Skeletal muscle satellite cell (primary cell): ENCODE results near the gene PARK7.

Experiments
- H3K27me3 ChIP-seq: 2 replicates; pipeline ENCODE4 v1.7.0; 2013; ENCODE audit warnings: low read length; ENCODE audit not compliant: control insufficient read depth, insufficient read depth
- H3K36me3 ChIP-seq: 2 replicates; pipeline ENCODE4 v1.7.0; 2013; ENCODE audit warnings: mild to moderate bottlenecking, control low read depth, low read length; ENCODE audit not compliant: insufficient read depth
- H3K4me1 ChIP-seq: 2 replicates; pipeline ENCODE4 v1.7.0; 2013; ENCODE audit warnings: low read length; ENCODE audit not compliant: control insufficient read depth, insufficient read depth
- H3K4me2 ChIP-seq: 2 replicates; pipeline ENCODE4 v1.7.0; 2013; ENCODE audit warnings: mild to moderate bottlenecking, low read length
- H3K4me3 ChIP-seq: 2 replicates; pipeline ENCODE4 v1.7.0; 2013; ENCODE audit warnings: low read length
- H3K9ac ChIP-seq: 2 replicates; pipeline ENCODE4 v1.7.0; 2013; ENCODE audit warnings: mild to moderate bottlenecking, low read depth, low read length, moderate library complexity
- H3K9me3 ChIP-seq: replicated peaks from 2 replicates; pipeline ENCODE4 v1.7.0; 2013; ENCODE audit warnings: mild to moderate bottlenecking, control low read depth, low read length

The PARK7 gene

DNA sequence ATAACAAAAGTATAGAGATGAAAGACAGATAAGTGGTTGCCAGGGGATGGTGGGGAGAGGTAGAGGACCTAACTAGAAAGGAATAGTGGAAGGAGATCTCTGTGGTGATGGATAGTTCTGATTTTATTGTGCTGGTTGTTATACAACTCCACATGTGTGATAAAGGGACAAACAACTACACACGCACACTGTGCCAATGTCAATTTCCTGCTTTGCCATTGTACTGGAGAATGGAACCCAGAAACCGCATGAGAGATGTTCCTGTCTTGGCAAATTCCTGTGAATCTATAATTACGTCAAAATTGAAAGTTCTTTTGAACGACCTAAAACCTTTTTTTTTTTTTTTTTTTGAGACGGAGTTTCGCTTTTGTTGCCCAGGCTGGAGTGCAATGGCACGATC lies 31.9 kb upstream of the PARK7 start:
- Histone ChIP-seq H3K9ac (no peak overlapping the region), H3K27me3 (peaks cover 34% of the 10 kb centered on the region), H3K4me3 (no peak overlapping the region), H3K4me2 (no peak overlapping the region), H3K4me1 (no peaks in the 10 kb centered on the region), H3K9me3 (no peaks in the 10 kb centered on the region), H3K36me3 (no peaks in the 10 kb centered on the region)

DNA sequence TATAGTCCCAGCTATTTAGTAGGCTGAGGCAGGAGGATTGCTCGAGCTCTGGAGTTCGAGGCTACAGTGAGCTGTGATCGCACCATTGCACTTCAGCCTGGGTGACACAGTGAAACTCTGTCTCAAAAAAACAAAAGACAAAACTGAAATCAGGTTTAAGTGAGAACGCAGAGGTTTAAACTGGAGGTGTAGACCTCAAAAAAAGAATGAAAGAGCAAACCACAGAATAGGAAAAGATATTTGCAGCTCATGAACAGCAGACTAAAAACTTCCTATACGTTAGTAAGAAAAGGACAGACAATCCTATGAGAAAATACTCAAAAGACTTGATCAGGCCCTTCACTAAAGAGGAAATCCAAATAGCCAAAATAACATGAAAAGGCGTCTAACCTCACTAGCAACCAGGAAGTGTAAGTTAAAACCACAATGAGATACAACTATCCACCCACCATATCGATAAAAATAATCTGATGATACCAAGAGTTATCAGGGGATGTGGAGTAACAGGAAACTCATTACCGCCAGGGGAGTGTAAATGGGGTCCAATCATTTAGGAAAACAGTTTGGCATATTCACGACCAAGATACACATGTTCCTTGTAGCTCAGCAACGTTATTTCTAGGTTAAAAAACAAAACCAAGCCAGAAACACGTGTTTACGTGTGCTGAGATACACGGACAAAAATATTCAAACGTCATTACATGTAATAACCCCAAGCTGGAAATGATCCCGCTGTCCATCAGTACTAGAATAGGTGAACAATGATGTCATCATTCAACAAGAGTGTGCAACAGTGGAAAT lies 30.7 kb upstream of the PARK7 start:
- Histone ChIP-seq H3K9ac (no peak overlapping the region), H3K9me3 (no peaks in the 10 kb centered on the region), H3K4me2 (no peak overlapping the region), H3K36me3 (no peaks in the 10 kb centered on the region), H3K4me3 (no peak overlapping the region), H3K4me1 (no peaks in the 10 kb centered on the region), H3K27me3 (peaks cover 41% of the 10 kb centered on the region)

DNA sequence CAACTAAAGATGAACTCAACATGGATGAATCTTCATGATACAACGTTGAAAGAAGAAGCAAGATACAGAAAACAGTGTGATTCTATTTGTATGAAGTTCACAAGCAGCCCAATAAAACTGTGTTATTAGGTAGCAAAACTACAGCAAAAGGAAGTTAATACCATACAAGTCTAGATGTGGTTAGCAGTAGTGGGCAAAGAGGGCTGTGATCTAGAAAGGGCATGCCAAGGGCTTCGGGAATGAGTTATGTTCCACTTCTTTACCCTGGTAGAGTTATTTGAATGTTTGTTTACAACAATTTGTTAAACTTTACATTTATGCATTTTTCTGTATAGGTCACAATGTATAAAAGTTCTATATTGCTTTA lies 30.1 kb upstream of the PARK7 start:
- no peaks in the 10 kb centered on the region for H3K9me3 ChIP-seq
- H3K27me3 ChIP-seq = peaks cover 42% of the 10 kb centered on the region
- H3K4me3 ChIP-seq = no peak overlapping the region
- H3K9ac ChIP-seq = no peak overlapping the region
- no peaks in the 10 kb centered on the region for H3K4me1 ChIP-seq
- H3K4me2 ChIP-seq = no peak overlapping the region
- no peaks in the 10 kb centered on the region for H3K36me3 ChIP-seq

DNA sequence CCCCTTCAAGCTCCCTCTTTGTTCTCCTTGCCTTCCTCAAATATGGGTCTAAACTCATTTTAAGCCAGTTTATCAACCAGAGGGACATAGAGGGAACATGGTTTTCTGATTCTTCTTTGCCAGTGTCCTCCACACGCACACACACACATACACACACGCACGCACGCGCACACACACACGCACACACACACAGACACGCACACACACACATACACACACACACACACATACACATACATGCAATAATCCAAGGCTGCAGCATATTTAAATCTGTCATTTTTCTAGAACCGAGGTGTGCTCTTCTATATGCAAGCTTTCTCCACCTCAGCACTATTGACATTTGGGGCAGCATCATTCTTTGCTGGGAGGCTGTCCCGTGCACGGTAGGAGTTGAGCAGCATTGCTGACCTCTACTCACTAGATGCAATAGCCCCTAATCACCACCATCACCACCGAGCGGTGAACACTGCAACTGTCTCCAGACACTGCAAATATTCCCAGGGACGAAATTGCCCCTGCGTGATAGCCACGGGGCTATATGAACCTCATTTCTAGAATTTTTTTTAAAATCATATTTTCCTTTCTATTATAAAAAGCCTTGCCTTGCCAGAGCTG lies 28.9 kb upstream of the PARK7 start:
- no peaks in the 10 kb centered on the region for H3K9me3 ChIP-seq
- H3K36me3 ChIP-seq = no peaks in the 10 kb centered on the region
- H3K4me1 ChIP-seq = no peaks in the 10 kb centered on the region
- H3K27me3 ChIP-seq = peaks cover 51% of the 10 kb centered on the region
- H3K9ac ChIP-seq = no peak overlapping the region
- H3K4me3 ChIP-seq = no peak overlapping the region
- no peak overlapping the region for H3K4me2 ChIP-seq

DNA sequence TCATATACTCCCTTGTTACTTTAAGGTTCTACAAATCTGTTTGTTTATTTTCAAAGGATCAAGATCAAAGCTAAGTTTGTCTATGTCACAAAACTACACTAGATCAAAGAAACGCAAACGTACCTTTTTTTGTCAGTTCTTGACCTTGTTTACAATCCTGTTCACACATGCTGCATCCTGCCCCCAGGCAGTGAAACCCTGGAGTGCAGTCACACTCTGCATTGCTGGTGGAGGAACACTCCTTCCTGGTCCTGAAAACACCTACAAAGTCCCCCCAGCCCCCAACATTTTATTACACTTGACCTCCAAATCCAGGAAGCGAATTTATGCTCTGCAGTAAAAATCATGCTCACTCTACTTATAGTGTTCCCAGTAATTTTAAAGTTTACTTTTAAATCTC lies 23.4 kb upstream of the PARK7 start:
- H3K36me3 ChIP-seq = no peaks in the 10 kb centered on the region
- H3K4me2 ChIP-seq = no peak overlapping the region
- H3K27me3 ChIP-seq = peaks cover 42% of the 10 kb centered on the region
- no peak overlapping the region for H3K9ac ChIP-seq
- no peak overlapping the region for H3K4me3 ChIP-seq
- H3K9me3 ChIP-seq = no peaks in the 10 kb centered on the region
- H3K4me1 ChIP-seq = peaks cover 25% of the 10 kb centered on the region

DNA sequence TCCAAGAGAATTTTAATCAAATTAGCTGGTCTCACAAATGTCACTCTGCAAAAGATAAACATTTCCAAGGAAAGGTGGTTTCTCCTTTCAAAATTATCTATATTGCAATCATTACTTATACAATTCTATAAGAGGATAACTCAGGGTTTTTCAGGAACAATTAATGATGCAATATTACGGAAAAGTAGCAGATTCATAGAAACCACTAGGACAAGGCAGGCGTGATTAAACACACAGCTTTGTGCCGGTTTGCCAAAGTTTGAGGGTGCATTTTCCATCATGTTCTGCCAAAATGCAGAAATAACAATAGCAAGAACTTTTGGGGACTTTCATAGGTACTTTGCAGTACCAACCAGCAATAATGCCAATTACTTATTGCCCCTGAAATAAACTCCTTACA lies 21.5 kb upstream of the PARK7 start:
- H3K4me1 ChIP-seq = peaks cover 25% of the 10 kb centered on the region
- H3K4me3 ChIP-seq = no peak overlapping the region
- no peaks in the 10 kb centered on the region for H3K36me3 ChIP-seq
- H3K27me3 ChIP-seq = peaks cover 42% of the 10 kb centered on the region
- no peaks in the 10 kb centered on the region for H3K9me3 ChIP-seq
- H3K4me2 ChIP-seq = no peak overlapping the region
- H3K9ac ChIP-seq = no peak overlapping the region

GRCh38 chr1:7940745-7941436 lies 20.6 kb upstream of the PARK7 start, which contains the start of gene TNFRSF9:
TNFRSF9 (minus strand) TSS chr1:7940839; CDS start chr1:7939994, 845 bp downstream.
- peak within 1 kb of the TSS; percentile 28 for H3K4me3 ChIP-seq
- no peaks in the 10 kb centered on the region for H3K9me3 ChIP-seq
- H3K4me1 ChIP-seq = peaks cover 25% of the 10 kb centered on the region
- no peak within 1 kb of the TSS for H3K9ac ChIP-seq
- H3K27me3 ChIP-seq = peaks cover 35% of the 10 kb centered on the region
- H3K4me2 ChIP-seq = peak within 1 kb of the TSS; percentile 59
- no peaks in the 10 kb centered on the region for H3K36me3 ChIP-seq

GRCh38 chr1:7941437-7941793 lies 20.1 kb upstream of the PARK7 start:
- Histone ChIP-seq H3K4me2 (peak overlapping the region; percentile 59), H3K9me3 (no peaks in the 10 kb centered on the region), H3K27me3 (peaks cover 34% of the 10 kb centered on the region), H3K4me1 (peaks cover 25% of the 10 kb centered on the region), H3K4me3 (peak overlapping the region; percentile 28), H3K9ac (no peak overlapping the region), H3K36me3 (no peaks in the 10 kb centered on the region)

GRCh38 chr1:7942214-7942921 lies 19.1 kb upstream of the PARK7 start:
- Histone ChIP-seq H3K4me3 (peak overlapping the region; percentile 19), H3K9me3 (no peaks in the 10 kb centered on the region), H3K4me2 (peak overlapping the region; percentile 59), H3K27me3 (peaks cover 25% of the 10 kb centered on the region), H3K36me3 (no peaks in the 10 kb centered on the region), H3K4me1 (peaks cover 25% of the 10 kb centered on the region), H3K9ac (no peak overlapping the region)

DNA sequence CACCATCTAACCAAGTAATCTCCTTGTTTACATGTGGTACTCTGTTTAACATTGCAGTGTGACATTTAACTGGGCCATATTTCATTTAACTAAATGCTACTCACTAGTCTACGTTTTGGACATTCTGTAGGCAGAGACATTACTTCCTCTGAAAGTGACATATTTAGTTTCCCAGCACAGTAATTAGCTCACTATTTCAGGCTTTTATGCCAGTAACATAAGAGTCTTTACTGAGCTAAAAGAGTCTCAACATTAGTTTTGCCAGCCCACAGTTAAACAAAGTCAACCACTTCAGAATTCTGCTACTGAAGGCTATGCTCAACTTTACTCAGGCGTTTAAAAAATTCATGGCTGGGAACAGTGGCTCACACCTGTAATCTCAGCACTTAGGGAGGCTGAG lies 18.3 kb upstream of the PARK7 start:
- H3K4me3 ChIP-seq = no peak overlapping the region
- no peaks in the 10 kb centered on the region for H3K9me3 ChIP-seq
- H3K4me1 ChIP-seq = peaks cover 25% of the 10 kb centered on the region
- H3K9ac ChIP-seq = no peak overlapping the region
- no peak overlapping the region for H3K4me2 ChIP-seq
- peaks cover 20% of the 10 kb centered on the region for H3K27me3 ChIP-seq
- no peaks in the 10 kb centered on the region for H3K36me3 ChIP-seq

GRCh38 chr1:7948960-7949359 lies 12.6 kb upstream of the PARK7 start:
- Histone ChIP-seq H3K4me3 (no peak overlapping the region), H3K36me3 (no peaks in the 10 kb centered on the region), H3K4me1 (peaks cover 15% of the 10 kb centered on the region), H3K9ac (no peak overlapping the region), H3K27me3 (no peaks in the 10 kb centered on the region), H3K9me3 (no peaks in the 10 kb centered on the region), H3K4me2 (peak overlapping the region; percentile 21)
